ENCODE measurements around the gene LAMC3.

- TF ChIP-seq SP1 (IDR thresholded peaks at IDR 0.05) = no peak
- TF ChIP-seq FOXM1 (IDR thresholded peaks at IDR 0.05; ENCODE audit: borderline replicate concordance) = no peak
- TF ChIP-seq TARDBP (IDR thresholded peaks at IDR 0.05) = no peak
- no peak for TF ChIP-seq BHLHE40 (IDR thresholded peaks at IDR 0.05; ENCODE audit: borderline replicate concordance)
- TF ChIP-seq ELF4 (IDR thresholded peaks at IDR 0.05) = no peak
- TF ChIP-seq SUZ12 (IDR thresholded peaks at IDR 0.05) = no peak
- TF ChIP-seq LEF1 (IDR thresholded peaks at IDR 0.05; ENCODE audit: borderline replicate concordance) = no peak
- no peak for TF ChIP-seq NFRKB (IDR thresholded peaks at IDR 0.05)
- no peak for TF ChIP-seq FOXK2 (IDR thresholded peaks at IDR 0.05)
- no peak for TF ChIP-seq ZNF384 (IDR thresholded peaks at IDR 0.05)
- no peak for TF ChIP-seq HDGF (IDR thresholded peaks at IDR 0.05; ENCODE audit: borderline replicate concordance)
- TF ChIP-seq ARNT (IDR thresholded peaks at IDR 0.05) = no peak
- TF ChIP-seq, protein P1, sequence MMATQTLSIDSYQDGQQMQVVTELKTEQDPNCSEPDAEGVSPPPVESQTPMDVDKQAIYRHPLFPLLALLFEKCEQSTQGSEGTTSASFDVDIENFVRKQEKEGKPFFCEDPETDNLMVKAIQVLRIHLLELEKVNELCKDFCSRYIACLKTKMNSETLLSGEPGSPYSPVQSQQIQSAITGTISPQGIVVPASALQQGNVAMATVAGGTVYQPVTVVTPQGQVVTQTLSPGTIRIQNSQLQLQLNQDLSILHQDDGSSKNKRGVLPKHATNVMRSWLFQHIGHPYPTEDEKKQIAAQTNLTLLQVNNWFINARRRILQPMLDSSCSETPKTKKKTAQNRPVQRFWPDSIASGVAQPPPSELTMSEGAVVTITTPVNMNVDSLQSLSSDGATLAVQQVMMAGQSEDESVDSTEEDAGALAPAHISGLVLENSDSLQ (IDR thresholded peaks at IDR 0.05) = no peak
Observed at GRCh38 chr9:131095666-131096268, 86.8 kb downstream of the LAMC3 start.

All from HEK293T (cell line).